K562 (cell line): Measurements from ENCODE around the gene DBP. TPM values are rescaled to one million over a fixed set of nuclear protein-coding genes. Genes with fewer than 3 reads are reported as not detected.

Experiments used
- DACH1 ChIP-seq: fragments of 450-650 bp; IDR thresholded peaks from 2 replicates; pipeline ENCODE4 v1.6.1; 2018; ENCODE audit not compliant: partially characterized antibody
- HDAC8 ChIP-seq: fragments of 450-650 bp; IDR thresholded peaks from 2 replicates; pipeline ENCODE4 v1.6.1; 2016; ENCODE audit warnings: mild to moderate bottlenecking, missing genetic modification characterization, moderate library complexity, missing compliant biosample characterization
- PHB2 ChIP-seq: fragments of 450-650 bp; IDR thresholded peaks from 2 replicates; pipeline ENCODE4 v1.6.1; 2017; ENCODE audit warnings: low read depth
- PHF21A ChIP-seq: fragments of 450-650 bp; IDR thresholded peaks from 2 replicates; pipeline ENCODE4 v1.6.1; 2017; ENCODE audit warnings: low read depth, borderline replicate concordance
- TEAD4 ChIP-seq, 2 experiments: sonication (generic) in 1 of 2; formaldehyde crosslinking in 1 of 2; IDR thresholded peaks; 2 replicates each; pipeline versions ENCODE4 v1.6.1 to v1.8.0; 2012 to 2022; ENCODE audit warnings: borderline replicate concordance in 1 of 2, inconsistent platforms in 1 of 2, low read length in 1 of 2, mild to moderate bottlenecking in 1 of 2, missing genetic modification reagents in 1 of 2
- ZNF263 ChIP-seq: sonication (generic); formaldehyde crosslinking; IDR thresholded peaks from 2 replicates; pipeline ENCODE4 v1.8.0; 2022; ENCODE audit warnings: mild to moderate bottlenecking, missing genetic modification reagents, borderline replicate concordance
- ZNF589 ChIP-seq: fragments of 200-800 bp; sonication (Bioruptor generic); IDR thresholded peaks from 2 replicates; pipeline ENCODE4 v1.6.1; 2016; ENCODE audit warnings: low read depth, missing genetic modification characterization, missing compliant biosample characterization
- polyA plus RNA-seq, 8 experiments: library from polyadenylated mRNA; depleted of rRNA in 4 of 8; stranded (reverse) in 5 of 8; unstranded in 3 of 8; fragments of >200 nt; fragmentation: Nextera tagmentation in 2 of 8; fragmentation: Illumina TruSeq in 1 of 8; extraction: Ambion mirVana in 2 of 8; extraction: Trizol in 1 of 8; gene quantifications; 2 replicates each; pipeline versions ENCODE4 v1.2.1 to v1.2.3, GENCODE V29; 2011 to 2014; ENCODE audit warnings: inconsistent platforms in 1 of 8, missing spikeins in 1 of 8
- total RNA-seq, 7 experiments: library from RNA; depleted of rRNA in 6 of 7; stranded (reverse); fragments of >200 nt in 6 of 7; fragmentation: Illumina TruSeq in 2 of 7; extraction: Trizol in 2 of 7; gene quantifications; 2 replicates each; pipeline versions ENCODE4 v1.2.1 to v1.2.3, GENCODE V29; 2011 to 2021; ENCODE audit warnings: low replicate concordance in 1 of 7
- TF ChIP-seq, protein P1 (sequence below): fragments of 450-650 bp; IDR thresholded peaks from 2 replicates; pipeline ENCODE4 v1.6.1; 2016; ENCODE audit warnings: low read depth
- TF ChIP-seq, protein P2 (sequence below): fragments of 250-450 bp; sonication (Bioruptor Pico); IDR thresholded peaks from 2 replicates; pipeline ENCODE4 v1.5.1; 2021; ENCODE audit warnings: mild to moderate bottlenecking
- TF ChIP-seq, protein P3 (sequence below), 3 experiments: fragments of 200-800 bp in 1 of 3; sonication (Bioruptor generic) in 1 of 3; sonication (generic) in 1 of 3; formaldehyde crosslinking in 1 of 3; IDR thresholded peaks; 2 replicates each; pipeline versions ENCODE4 v1.6.1 to v1.8.0; 2016 to 2022; ENCODE audit warnings: mild to moderate bottlenecking in 2 of 3, missing compliant biosample characterization in 2 of 3, missing genetic modification characterization in 2 of 3, missing genetic modification reagents in 1 of 3

DBP gene
- total and polyA plus RNA-seq, 9 of the 15 experiments (the other 6 are each of a cell fraction or from before 2014, with no cell fraction given), result 0.25 to 5.5 (median 1.8) TPM

DNA sequence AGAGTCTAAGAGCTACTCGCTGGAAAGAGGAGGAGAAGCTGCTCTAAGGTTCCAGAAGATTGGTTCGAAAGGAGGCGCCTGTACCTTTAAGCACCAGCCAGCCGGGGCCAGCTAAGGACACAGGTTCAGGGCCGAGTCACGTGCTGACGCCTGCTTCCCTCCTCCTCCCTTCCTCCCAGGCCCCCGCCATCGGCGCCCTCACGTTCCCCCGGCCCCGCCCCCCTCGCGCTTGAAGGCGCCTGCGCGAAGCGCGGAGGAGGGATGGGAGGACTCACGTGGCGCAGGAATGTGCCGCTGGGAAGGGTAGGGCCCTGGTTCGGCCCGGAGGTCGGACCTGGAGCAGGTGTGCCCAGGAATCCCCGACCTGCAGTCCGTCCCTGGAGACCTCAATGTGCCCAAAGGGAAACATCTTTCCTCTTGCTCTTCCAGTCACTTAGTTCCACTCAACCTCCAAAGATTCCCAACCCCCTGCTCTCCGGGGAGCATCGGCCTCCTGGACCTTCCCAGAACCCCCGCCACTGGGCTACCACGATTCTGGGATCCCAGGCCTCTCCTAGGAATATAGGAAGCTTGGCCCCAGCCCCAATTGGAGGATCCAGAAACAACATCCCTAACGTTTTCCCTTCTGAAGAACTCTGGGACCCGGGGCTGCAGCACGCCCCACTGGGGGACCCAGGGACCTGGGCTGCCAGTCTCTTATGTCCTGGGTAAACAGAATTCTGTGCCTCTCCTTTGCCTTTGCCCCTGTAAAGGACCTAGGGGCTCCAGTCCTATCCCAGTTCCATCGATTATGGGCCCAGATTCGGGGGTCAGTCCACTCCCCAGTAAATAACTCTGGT, 2.5 kb downstream of the DBP start (continued):
- TF ChIP-seq, protein P1, sequence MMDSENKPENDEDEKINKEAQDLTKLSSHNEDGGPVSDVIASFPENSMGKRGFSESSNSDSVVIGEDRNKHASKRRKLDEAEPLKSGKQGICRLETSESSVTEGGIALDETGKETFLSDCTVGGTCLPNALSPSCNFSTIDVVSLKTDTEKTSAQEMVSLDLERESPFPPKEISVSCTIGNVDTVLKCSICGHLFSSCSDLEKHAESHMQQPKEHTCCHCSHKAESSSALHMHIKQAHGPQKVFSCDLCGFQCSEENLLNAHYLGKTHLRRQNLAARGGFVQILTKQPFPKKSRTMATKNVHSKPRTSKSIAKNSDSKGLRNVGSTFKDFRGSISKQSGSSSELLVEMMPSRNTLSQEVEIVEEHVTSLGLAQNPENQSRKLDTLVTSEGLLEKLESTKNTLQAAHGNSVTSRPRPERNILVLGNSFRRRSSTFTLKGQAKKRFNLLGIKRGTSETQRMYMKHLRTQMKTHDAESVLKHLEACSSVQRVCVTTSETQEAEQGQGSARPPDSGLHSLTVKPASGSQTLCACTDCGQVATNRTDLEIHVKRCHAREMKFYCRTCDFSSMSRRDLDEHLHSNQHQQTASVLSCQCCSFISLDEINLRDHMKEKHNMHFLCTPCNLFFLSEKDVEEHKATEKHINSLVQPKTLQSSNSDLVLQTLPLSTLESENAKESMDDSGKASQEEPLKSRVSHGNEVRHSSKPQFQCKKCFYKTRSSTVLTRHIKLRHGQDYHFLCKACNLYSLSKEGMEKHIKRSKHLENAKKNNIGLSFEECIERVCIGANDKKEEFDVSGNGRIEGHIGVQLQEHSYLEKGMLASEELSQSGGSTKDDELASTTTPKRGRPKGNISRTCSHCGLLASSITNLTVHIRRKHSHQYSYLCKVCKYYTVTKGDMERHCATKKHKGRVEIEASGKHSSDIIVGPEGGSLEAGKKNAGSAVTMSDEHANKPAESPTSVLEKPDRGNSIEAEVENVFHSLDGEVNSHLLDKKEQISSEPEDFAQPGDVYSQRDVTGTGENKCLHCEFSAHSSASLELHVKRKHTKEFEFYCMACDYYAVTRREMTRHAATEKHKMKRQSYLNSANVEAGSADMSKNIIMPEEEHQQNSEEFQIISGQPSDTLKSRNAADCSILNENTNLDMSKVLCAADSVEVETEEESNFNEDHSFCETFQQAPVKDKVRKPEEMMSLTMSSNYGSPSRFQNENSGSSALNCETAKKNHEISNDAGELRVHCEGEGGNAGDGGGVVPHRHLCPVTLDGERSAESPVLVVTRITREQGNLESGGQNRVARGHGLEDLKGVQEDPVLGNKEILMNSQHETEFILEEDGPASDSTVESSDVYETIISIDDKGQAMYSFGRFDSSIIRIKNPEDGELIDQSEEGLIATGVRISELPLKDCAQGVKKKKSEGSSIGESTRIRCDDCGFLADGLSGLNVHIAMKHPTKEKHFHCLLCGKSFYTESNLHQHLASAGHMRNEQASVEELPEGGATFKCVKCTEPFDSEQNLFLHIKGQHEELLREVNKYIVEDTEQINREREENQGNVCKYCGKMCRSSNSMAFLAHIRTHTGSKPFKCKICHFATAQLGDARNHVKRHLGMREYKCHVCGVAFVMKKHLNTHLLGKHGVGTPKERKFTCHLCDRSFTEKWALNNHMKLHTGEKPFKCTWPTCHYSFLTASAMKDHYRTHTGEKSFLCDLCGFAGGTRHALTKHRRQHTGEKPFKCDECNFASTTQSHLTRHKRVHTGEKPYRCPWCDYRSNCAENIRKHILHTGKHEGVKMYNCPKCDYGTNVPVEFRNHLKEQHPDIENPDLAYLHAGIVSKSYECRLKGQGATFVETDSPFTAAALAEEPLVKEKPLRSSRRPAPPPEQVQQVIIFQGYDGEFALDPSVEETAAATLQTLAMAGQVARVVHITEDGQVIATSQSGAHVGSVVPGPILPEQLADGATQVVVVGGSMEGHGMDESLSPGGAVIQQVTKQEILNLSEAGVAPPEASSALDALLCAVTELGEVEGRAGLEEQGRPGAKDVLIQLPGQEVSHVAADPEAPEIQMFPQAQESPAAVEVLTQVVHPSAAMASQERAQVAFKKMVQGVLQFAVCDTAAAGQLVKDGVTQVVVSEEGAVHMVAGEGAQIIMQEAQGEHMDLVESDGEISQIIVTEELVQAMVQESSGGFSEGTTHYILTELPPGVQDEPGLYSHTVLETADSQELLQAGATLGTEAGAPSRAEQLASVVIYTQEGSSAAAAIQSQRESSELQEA, result no peak
- TF ChIP-seq, protein P2, sequence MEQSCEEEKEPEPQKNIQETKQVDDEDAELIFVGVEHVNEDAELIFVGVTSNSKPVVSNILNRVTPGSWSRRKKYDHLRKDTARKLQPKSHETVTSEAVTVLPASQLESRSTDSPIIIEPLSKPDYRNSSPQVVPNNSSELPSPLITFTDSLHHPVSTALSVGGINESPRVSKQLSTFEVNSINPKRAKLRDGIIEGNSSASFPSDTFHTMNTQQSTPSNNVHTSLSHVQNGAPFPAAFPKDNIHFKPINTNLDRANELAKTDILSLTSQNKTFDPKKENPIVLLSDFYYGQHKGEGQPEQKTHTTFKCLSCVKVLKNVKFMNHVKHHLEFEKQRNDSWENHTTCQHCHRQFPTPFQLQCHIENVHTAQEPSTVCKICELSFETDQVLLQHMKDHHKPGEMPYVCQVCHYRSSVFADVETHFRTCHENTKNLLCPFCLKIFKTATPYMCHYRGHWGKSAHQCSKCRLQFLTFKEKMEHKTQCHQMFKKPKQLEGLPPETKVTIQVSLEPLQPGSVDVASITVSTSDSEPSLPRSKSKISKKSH (CRISPR knock-in tag), result no peak
- TF ChIP-seq TEAD4 (IDR thresholded peaks at IDR 0.05; ENCODE audit: low read length), result peak; percentile 70
- no peak for TF ChIP-seq TEAD4 (CRISPR knock-in tag; IDR thresholded peaks at IDR 0.05; ENCODE audit: borderline replicate concordance)
- no peak for TF ChIP-seq PHF21A
- no peak for TF ChIP-seq HDAC8 (tag)
- TF ChIP-seq ZNF589 (CRISPR knock-in tag), result no peak
- no peak for TF ChIP-seq DACH1
- TF ChIP-seq ZNF263 (CRISPR knock-in tag), result peak; percentile 100
- TF ChIP-seq, protein P3, sequence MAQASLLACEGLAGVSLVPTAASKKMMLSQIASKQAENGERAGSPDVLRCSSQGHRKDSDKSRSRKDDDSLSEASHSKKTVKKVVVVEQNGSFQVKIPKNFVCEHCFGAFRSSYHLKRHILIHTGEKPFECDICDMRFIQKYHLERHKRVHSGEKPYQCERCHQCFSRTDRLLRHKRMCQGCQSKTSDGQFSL (CRISPR knock-in tag; IDR thresholded peaks at IDR 0.05), result no peak
- TF ChIP-seq, protein P3 (tag; IDR thresholded peaks at IDR 0.05), result no peak
- no peak for TF ChIP-seq PHB2
